T-helper 2 cell treated with Interferon-gamma antibody and Interleukin-4, amounts not matched to agents 5 μg/mL and 100 μg/mL, for 36 hours (primary cell): ENCODE measurements around the gene RTP2.

Source experiments
- DNase-seq: peaks from one replicate; pipeline ENCODE4 v3.0.0; 2021; ENCODE audit warnings: low spot score
- H3K27ac Mint-ChIP-seq: one replicate; pipeline ENCODE4 v1.8.0; 2021; ENCODE audit warnings: mild to moderate bottlenecking, mixed read lengths
- H3K27me3 Mint-ChIP-seq: one replicate; pipeline ENCODE4 v1.8.0; 2021; ENCODE audit warnings: low read depth, mixed read lengths
- H3K36me3 Mint-ChIP-seq: one replicate; pipeline ENCODE4 v1.8.0; 2021; ENCODE audit warnings: low read depth, mixed read lengths
- H3K4me1 Mint-ChIP-seq: one replicate; pipeline ENCODE4 v1.8.0; 2021; ENCODE audit warnings: low read depth, mixed read lengths
- H3K4me3 Mint-ChIP-seq: one replicate; pipeline ENCODE4 v1.8.0; 2022; ENCODE audit warnings: mild to moderate bottlenecking, moderate library complexity, mixed read lengths
- H3K9me3 Mint-ChIP-seq: one replicate; pipeline ENCODE4 v1.8.0; 2021; ENCODE audit warnings: mixed read lengths

Gene RTP2

GRCh38 chr3:187651282-187651681, 51.1 kb downstream of the RTP2 start:
- Mint-ChIP-seq H3K36me3 (no peaks in the 10 kb centered on the region), H3K9me3 (no peaks in the 10 kb centered on the region), H3K4me1 (peaks cover 2% of the 10 kb centered on the region), H3K27me3 (peaks cover 30% of the 10 kb centered on the region), H3K27ac (no peak overlapping the region), H3K4me3 (no peak overlapping the region)
- DNase-seq = no peak
